Activated CD4-positive, alpha-beta memory T cell treated with anti-CD3 and anti-CD28 coated beads, Interleukin-2, amount 10 ng/mL, durations not matched to agents 7 days and 5 days (primary cell): ENCODE data around the gene COPS7A. TPM values are rescaled to one million over a fixed set of nuclear protein-coding genes. Genes with fewer than 3 reads are reported as not detected.

Experiments
- CTCF ChIA-PET: fragments of 350-600 bp; sonication (Branson Sonifier 250); formaldehyde crosslinking; loops from one replicate; lab custom pipeline; 2021; ENCODE audit warnings: antibody characterized with exemption, inconsistent platforms; lab: Charles Lee
- POLR2A ChIA-PET: fragments of 350-600 bp; sonication (Branson Sonifier 250); formaldehyde crosslinking; loops from one replicate; lab custom pipeline; 2021; ENCODE audit warnings: antibody characterized with exemption; lab: Charles Lee
- DNase-seq: peaks from one replicate; pipeline ENCODE4 v3.0.0-alpha.2; 2020
- H3K27ac Mint-ChIP-seq: one replicate; pipeline ENCODE4 v1.8.0; 2021; ENCODE audit warnings: mild to moderate bottlenecking, mixed read lengths
- H3K27me3 Mint-ChIP-seq: one replicate; pipeline ENCODE4 v1.8.0; 2021; ENCODE audit warnings: mixed read lengths
- H3K36me3 Mint-ChIP-seq: one replicate; pipeline ENCODE4 v1.8.0; 2021; ENCODE audit warnings: low read depth, mixed read lengths
- H3K4me1 Mint-ChIP-seq: one replicate; pipeline ENCODE4 v1.8.0; 2021; ENCODE audit warnings: mixed read lengths
- H3K4me3 Mint-ChIP-seq: one replicate; pipeline ENCODE4 v1.8.0; 2021; ENCODE audit warnings: mild to moderate bottlenecking, mixed read lengths
- H3K9me3 Mint-ChIP-seq: one replicate; pipeline ENCODE4 v1.8.0; 2021; ENCODE audit warnings: mixed read lengths
- total RNA-seq, 2 experiments: library from RNA; stranded (reverse); gene quantifications; one replicate each; pipeline ENCODE4 v1.2.3, GENCODE V29; 2021

COPS7A gene
- total RNA-seq, 2 experiments from 2014 or later, result 28.4 to 29.0 TPM

GRCh38 chr12:6773590-6774351 is 49.9 kb downstream of the COPS7A start:
- POLR2A ChIA-PET, result interaction anchor here (0.8 to 14.0 kb wide), 9 partner anchors 8 to 280 kb away, joined by 3 to 153 read pairs (median 9); partner anchors contain the start of genes CD4, CDCA3, COPS7A and GPR162
- CTCF ChIA-PET, result interaction anchor here (1.9 to 2.3 kb wide), 2 partner anchors 10 to 20 kb away, joined by 8 to 13 read pairs; partner anchors contain the start of gene MLF2
- H3K27me3 Mint-ChIP-seq, result peaks cover 7% of the 10 kb centered on the region
- peaks cover 72% of the 10 kb centered on the region for H3K4me1 Mint-ChIP-seq
- DNase-seq, result peak; percentile 42
- H3K36me3 Mint-ChIP-seq, result peaks cover 31% of the 10 kb centered on the region
- H3K4me3 Mint-ChIP-seq, result peak overlapping the region; percentile 85
- no peaks in the 10 kb centered on the region for H3K9me3 Mint-ChIP-seq
- peak overlapping the region; percentile 93 for H3K27ac Mint-ChIP-seq

DNA sequence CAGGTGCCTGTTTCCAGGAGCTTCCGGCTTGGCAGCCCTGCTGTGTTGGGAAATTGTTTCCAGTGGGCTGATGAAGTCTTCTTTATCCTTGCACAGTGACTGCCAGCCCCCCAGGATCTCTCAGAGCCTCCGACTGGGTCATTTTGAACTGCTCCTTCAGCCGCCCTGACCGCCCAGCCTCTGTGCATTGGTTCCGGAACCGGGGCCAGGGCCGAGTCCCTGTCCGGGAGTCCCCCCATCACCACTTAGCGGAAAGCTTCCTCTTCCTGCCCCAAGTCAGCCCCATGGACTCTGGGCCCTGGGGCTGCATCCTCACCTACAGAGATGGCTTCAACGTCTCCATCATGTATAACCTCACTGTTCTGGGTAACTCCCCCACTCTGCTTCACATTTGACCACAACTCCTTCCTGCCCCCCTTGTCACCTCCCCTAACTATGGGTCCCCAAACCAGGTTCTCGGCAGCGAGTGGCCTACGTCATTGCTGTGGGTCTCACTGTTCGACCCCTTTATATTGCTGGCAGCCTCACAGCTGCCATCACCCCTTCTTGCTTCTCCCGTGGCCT is 50.7 kb downstream of the COPS7A start:
- Mint-ChIP-seq H3K36me3 (peaks cover 32% of the 10 kb centered on the region), H3K9me3 (no peaks in the 10 kb centered on the region), H3K4me3 (peak overlapping the region; percentile 85), H3K4me1 (peaks cover 74% of the 10 kb centered on the region), H3K27me3 (peaks cover 8% of the 10 kb centered on the region), H3K27ac (peak overlapping the region; percentile 93)
- POLR2A ChIA-PET, result interaction anchor here (0.8 to 14.0 kb wide), 10 partner anchors 8 to 281 kb away, joined by 3 to 153 read pairs (median 7); partner anchors contain the start of genes CD4, CDCA3, COPS7A and GPR162
- DNase-seq, result peak; percentile 42
- CTCF ChIA-PET, result interaction anchor here (0.6 to 2.3 kb wide), 6 partner anchors 8 to 1452 kb away, joined by 3 to 13 read pairs (median 8); partner anchors contain the start of gene MLF2

DNA sequence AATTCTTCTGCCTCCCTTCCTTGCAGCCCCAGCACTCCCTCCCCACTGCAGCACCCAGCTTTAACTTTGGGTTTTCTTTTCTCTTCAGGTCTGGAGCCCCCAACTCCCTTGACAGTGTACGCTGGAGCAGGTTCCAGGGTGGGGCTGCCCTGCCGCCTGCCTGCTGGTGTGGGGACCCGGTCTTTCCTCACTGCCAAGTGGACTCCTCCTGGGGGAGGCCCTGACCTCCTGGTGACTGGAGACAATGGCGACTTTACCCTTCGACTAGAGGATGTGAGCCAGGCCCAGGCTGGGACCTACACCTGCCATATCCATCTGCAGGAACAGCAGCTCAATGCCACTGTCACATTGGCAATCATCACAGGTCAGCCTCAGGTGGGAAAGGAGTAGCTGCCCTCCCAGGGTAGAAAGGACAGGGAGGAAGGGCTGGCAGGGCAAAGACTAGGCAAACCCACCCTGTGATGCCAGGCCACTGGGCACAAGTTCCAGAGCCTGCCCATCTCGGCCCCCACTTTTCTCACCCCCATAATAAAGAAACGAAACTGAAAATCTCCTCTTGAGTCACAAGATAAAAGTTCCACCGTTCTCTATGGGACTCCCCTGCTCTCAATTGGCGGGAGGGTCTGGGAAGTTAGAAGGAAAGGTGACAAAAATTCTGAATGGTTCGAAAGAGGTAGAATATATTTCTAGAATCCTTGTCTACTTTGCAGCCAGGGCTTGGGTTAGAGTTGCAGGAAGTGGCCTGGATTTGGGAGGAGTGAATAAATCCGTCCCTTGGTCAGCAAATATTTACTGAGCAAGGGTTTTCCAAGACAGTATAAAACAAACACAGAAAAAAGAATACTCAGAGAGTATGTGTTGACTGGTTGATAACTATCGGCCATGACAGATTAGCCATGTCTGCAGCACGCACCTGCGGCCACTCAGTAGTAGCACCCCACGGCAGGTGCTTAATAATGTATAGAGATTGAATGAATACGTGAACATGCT is 51.6 kb downstream of the COPS7A start:
- DNase-seq, result no peak
- H3K27ac Mint-ChIP-seq, result peak overlapping the region; percentile 93
- ChIA-PET POLR2A (interaction anchor here (1.4 to 14.0 kb wide), 8 partner anchors 10 to 208 kb away, joined by 3 to 153 read pairs (median 10); partner anchors contain the start of genes CD4, COPS7A, GPR162 and MLF2), CTCF (interaction anchor here (0.5 to 2.3 kb wide), 7 partner anchors 9 to 1451 kb away, joined by 3 to 13 read pairs (median 7); partner anchors contain the start of gene MLF2)
- peak overlapping the region; percentile 85 for H3K4me3 Mint-ChIP-seq
- H3K36me3 Mint-ChIP-seq, result peaks cover 32% of the 10 kb centered on the region
- no peaks in the 10 kb centered on the region for H3K9me3 Mint-ChIP-seq
- H3K27me3 Mint-ChIP-seq, result peaks cover 8% of the 10 kb centered on the region
- peaks cover 80% of the 10 kb centered on the region for H3K4me1 Mint-ChIP-seq

DNA sequence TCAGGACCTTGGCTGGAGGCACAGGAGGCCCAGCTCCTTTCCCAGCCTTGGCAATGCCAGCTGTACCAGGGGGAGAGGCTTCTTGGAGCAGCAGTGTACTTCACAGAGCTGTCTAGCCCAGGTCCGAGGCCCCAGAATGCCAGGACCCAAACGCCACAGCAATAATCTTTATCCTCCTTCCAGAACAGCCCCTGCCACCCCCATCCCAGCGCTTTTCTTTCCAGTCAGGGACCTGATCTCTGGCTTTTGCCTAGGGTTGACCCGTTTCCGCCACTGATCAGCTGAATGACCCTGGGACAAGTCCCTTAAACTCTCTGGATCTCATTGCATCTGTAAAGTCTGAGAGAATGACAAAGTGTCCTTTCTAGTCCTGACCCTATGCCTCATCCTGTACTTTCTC is 53.5 kb downstream of the COPS7A start:
- POLR2A ChIA-PET, result interaction anchor here (0.8 to 14.0 kb wide), 6 partner anchors 9 to 88 kb away, joined by 3 to 153 read pairs (median 6); partner anchors contain the start of genes CD4, MLF2 and ZNF384
- Mint-ChIP-seq H3K9me3 (no peaks in the 10 kb centered on the region), H3K27me3 (peaks cover 8% of the 10 kb centered on the region), H3K4me3 (no peak overlapping the region), H3K36me3 (peaks cover 32% of the 10 kb centered on the region), H3K4me1 (peaks cover 70% of the 10 kb centered on the region), H3K27ac (no peak overlapping the region)
- CTCF ChIA-PET, result interaction anchor here (1.0 to 8.6 kb wide), 5 partner anchors 11 to 53 kb away, joined by 4 to 64 read pairs (median 5); partner anchors contain the start of genes COPS7A, MLF2 and PTMS
- no peak for DNase-seq

GRCh38 chr12:6778217-6778573 is 54.3 kb downstream of the COPS7A start:
- Mint-ChIP-seq H3K27me3 (peaks cover 8% of the 10 kb centered on the region), H3K4me3 (peak overlapping the region; percentile 71), H3K36me3 (peaks cover 32% of the 10 kb centered on the region), H3K27ac (peak overlapping the region; percentile 69), H3K9me3 (no peaks in the 10 kb centered on the region), H3K4me1 (peaks cover 66% of the 10 kb centered on the region)
- ChIA-PET POLR2A (interaction anchor here (0.7 to 14.0 kb wide), 5 partner anchors 10 to 73 kb away, joined by 3 to 153 read pairs (median 8); partner anchors contain the start of genes CD4, CDCA3, COPS7A and MLF2), CTCF (interaction anchor here (0.5 to 8.6 kb wide), 15 partner anchors 9 to 157 kb away, joined by 3 to 64 read pairs (median 3); partner anchors contain the start of genes CD4, COPS7A, MLF2 and PTMS)
- no peak for DNase-seq

- Mint-ChIP-seq H3K27me3 (peaks cover 6% of the 10 kb centered on the region), H3K4me3 (peak overlapping the region; percentile 71), H3K9me3 (no peaks in the 10 kb centered on the region), H3K36me3 (peaks cover 32% of the 10 kb centered on the region), H3K27ac (peak overlapping the region; percentile 74), H3K4me1 (peaks cover 68% of the 10 kb centered on the region)
- ChIA-PET POLR2A (interaction anchor here (0.7 to 14.0 kb wide), 6 partner anchors 10 to 72 kb away, joined by 3 to 153 read pairs (median 14); partner anchors contain the start of genes CD4, CDCA3, COPS7A and MLF2), CTCF (interaction anchor here (0.5 to 8.6 kb wide), 17 partner anchors 7 to 158 kb away, joined by 3 to 64 read pairs (median 4); partner anchors contain the start of genes CD4, COPS7A, LAG3 and MLF2)
- peak; percentile 91 for DNase-seq
Measured at GRCh38 chr12:6778574-6779550, 55.0 kb downstream of the COPS7A start.

- Mint-ChIP-seq H3K36me3 (peaks cover 24% of the 10 kb centered on the region), H3K9me3 (no peaks in the 10 kb centered on the region), H3K27ac (peak overlapping the region; percentile 74), H3K4me3 (no peak overlapping the region), H3K27me3 (peaks cover 3% of the 10 kb centered on the region), H3K4me1 (peaks cover 68% of the 10 kb centered on the region)
- ChIA-PET CTCF (interaction anchor here (0.5 to 8.6 kb wide), 12 partner anchors 8 to 212 kb away, joined by 3 to 64 read pairs (median 4); partner anchors contain the start of genes CD4, GPR162, LAG3 and MLF2), POLR2A (interaction anchor here (0.6 to 14.0 kb wide), 8 partner anchors 8 to 240 kb away, joined by 3 to 153 read pairs (median 4); partner anchors contain the start of genes CD4, CDCA3, LAG3 and MLF2)
- DNase-seq, result no peak
Measured at GRCh38 chr12:6779708-6780432, 56.0 kb downstream of the COPS7A start.

DNA sequence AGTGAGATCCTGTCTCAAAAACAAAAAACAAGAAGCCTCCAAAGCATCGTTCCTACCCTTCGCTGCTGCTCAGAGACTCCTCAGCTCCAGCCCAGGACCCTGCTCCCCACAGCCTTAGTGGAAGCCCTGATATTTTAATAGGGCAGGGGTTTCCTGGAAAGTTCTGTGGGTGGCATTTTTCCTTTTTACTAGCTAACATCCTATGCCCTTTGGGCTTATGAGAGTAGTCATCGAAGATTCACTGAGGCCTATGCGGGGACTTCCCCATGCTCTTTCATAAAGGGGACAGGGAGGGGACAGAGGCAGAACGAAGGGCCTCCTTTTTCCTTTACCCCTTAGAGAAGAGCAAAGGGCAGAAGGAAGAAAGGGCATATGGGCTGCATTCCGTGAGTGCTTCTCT is 56.7 kb downstream of the COPS7A start:
- H3K4me1 Mint-ChIP-seq, result peaks cover 65% of the 10 kb centered on the region
- H3K27ac Mint-ChIP-seq, result peak overlapping the region; percentile 31

More for the DNA sequence above, 56.7 kb downstream of the COPS7A start:
- Mint-ChIP-seq H3K36me3 (peaks cover 17% of the 10 kb centered on the region), H3K4me3 (no peak overlapping the region), H3K27me3 (peaks cover 3% of the 10 kb centered on the region), H3K9me3 (no peaks in the 10 kb centered on the region)
- ChIA-PET POLR2A (interaction anchor here (0.6 to 14.0 kb wide), 9 partner anchors 9 to 241 kb away, joined by 3 to 153 read pairs (median 4); partner anchors contain the start of genes CD4, CDCA3, LAG3 and MLF2), CTCF (interaction anchor here (0.5 to 8.6 kb wide), 11 partner anchors 8 to 213 kb away, joined by 3 to 64 read pairs (median 4); partner anchors contain the start of genes CD4, GPR162, LAG3 and MLF2)
- DNase-seq, result no peak
